Muscle of leg (tissue), 11 donors: Measurements from ENCODE around the gene RASSF8. TPM values are rescaled to one million over a fixed set of nuclear protein-coding genes. Genes with fewer than 3 reads are reported as not detected.

ENCODE experiments used
- DNase-seq: peaks from one replicate; pipeline ENCODE4 v3.0.0; 2013
- H3K27ac ChIP-seq: one replicate; pipeline ENCODE4 v1.5.1; 2013; ENCODE audit warnings: mild to moderate bottlenecking, low read length, control low read depth
- H3K27me3 ChIP-seq: one replicate; pipeline ENCODE4 v1.6.1; 2013; ENCODE audit warnings: low read length; ENCODE audit not compliant: control insufficient read depth, insufficient read depth
- H3K36me3 ChIP-seq: one replicate; pipeline ENCODE4 v1.6.1; 2013; ENCODE audit warnings: low read length; ENCODE audit not compliant: control insufficient read depth, insufficient read depth
- H3K4me1 ChIP-seq: one replicate; pipeline ENCODE4 v1.6.1; 2013; ENCODE audit warnings: low read length; ENCODE audit not compliant: control insufficient read depth, insufficient read depth
- H3K4me3 ChIP-seq: one replicate; pipeline ENCODE4 v1.5.1; 2013; ENCODE audit warnings: low read length, control low read depth
- H3K9me3 ChIP-seq: replicated peaks from 2 replicates; pipeline ENCODE4 v1.6.1; 2013; ENCODE audit warnings: low read depth, low read length; ENCODE audit not compliant: control insufficient read depth
- WGBS: methylation state at CpG from one replicate; pipeline ENCODE4 v1.1.5; 2013; ENCODE audit warnings: missing lambda C conversion rate; ENCODE audit not compliant: insufficient coverage; 5-methylcytosine and 5-hydroxymethylcytosine counted together
- polyA plus RNA-seq, 8 donors: library from polyadenylated mRNA; unstranded; fragments of 120-200 nt; gene quantifications; one replicate each; pipeline versions ENCODE4 v1.2.1 to v1.2.3, GENCODE V29; 2013; ENCODE audit warnings: inconsistent platforms in 1 of 8, low replicate concordance in 1 of 8; ENCODE audit not compliant: insufficient read length in 8 of 8, insufficient read depth in 1 of 8
- total RNA-seq: library from RNA; stranded (reverse); fragments of 120-200 nt; gene quantifications from one replicate; pipeline ENCODE4 v1.2.4, GENCODE V29; 2013

Gene RASSF8
- total and polyA plus RNA-seq, 9 donors = 11.8 to 42.6 (median 29.0) TPM

- no peak for DNase-seq
- Histone ChIP-seq H3K4me3 (no peak overlapping the region), H3K27me3 (no peaks in the 10 kb centered on the region), H3K4me1 (peaks cover 7% of the 10 kb centered on the region), H3K36me3 (no peaks in the 10 kb centered on the region), H3K27ac (no peak overlapping the region), H3K9me3 (no peaks in the 10 kb centered on the region)
- WGBS = 86% methylated on average over 3 of the region's 4 CpGs
These were observed 17.8 kb downstream of the RASSF8 start for GRCh38 chr12:25976289-25976688.

GRCh38 chr12:25977047-25977446, 18.6 kb downstream of the RASSF8 start:
- Histone ChIP-seq H3K36me3 (no peaks in the 10 kb centered on the region), H3K27ac (no peak overlapping the region), H3K4me1 (peaks cover 4% of the 10 kb centered on the region), H3K27me3 (no peaks in the 10 kb centered on the region), H3K4me3 (no peak overlapping the region), H3K9me3 (no peaks in the 10 kb centered on the region)
- no CpG with 5 or more reads among the region's 5 CpGs for WGBS
- DNase-seq = no peak

- Histone ChIP-seq H3K4me1 (peaks cover 4% of the 10 kb centered on the region), H3K4me3 (no peak overlapping the region), H3K27ac (no peak overlapping the region), H3K27me3 (no peaks in the 10 kb centered on the region), H3K9me3 (no peaks in the 10 kb centered on the region), H3K36me3 (no peaks in the 10 kb centered on the region)
- WGBS = 55% methylated on average over 2 of the region's 4 CpGs
- DNase-seq = no peak
These were observed 20.6 kb downstream of the RASSF8 start for GRCh38 chr12:25979059-25979458.

- H3K27ac ChIP-seq = no peak overlapping the region
- DNase-seq = no peak
- no peaks in the 10 kb centered on the region for H3K36me3 ChIP-seq
- no peak overlapping the region for H3K4me3 ChIP-seq
- H3K9me3 ChIP-seq = no peaks in the 10 kb centered on the region
- 100% methylated on average over 1 of the region's 2 CpGs for WGBS
- peaks cover 4% of the 10 kb centered on the region for H3K4me1 ChIP-seq
- no peaks in the 10 kb centered on the region for H3K27me3 ChIP-seq
These were observed 21.1 kb downstream of the RASSF8 start for GRCh38 chr12:25979563-25979962.

- Histone ChIP-seq H3K4me3 (no peak overlapping the region), H3K27me3 (no peaks in the 10 kb centered on the region), H3K36me3 (no peaks in the 10 kb centered on the region), H3K4me1 (peaks cover 4% of the 10 kb centered on the region), H3K27ac (no peak overlapping the region), H3K9me3 (no peaks in the 10 kb centered on the region)
- WGBS = no CpG with 5 or more reads among the region's 4 CpGs
- DNase-seq = no peak
These were observed 21.6 kb downstream of the RASSF8 start for GRCh38 chr12:25980035-25980434.

GRCh38 chr12:25981597-25981996, 23.1 kb downstream of the RASSF8 start:
- no peak overlapping the region for H3K27ac ChIP-seq
- DNase-seq = no peak
- H3K36me3 ChIP-seq = no peaks in the 10 kb centered on the region
- no peak overlapping the region for H3K4me3 ChIP-seq
- peaks cover 2% of the 10 kb centered on the region for H3K4me1 ChIP-seq
- H3K27me3 ChIP-seq = no peaks in the 10 kb centered on the region
- H3K9me3 ChIP-seq = no peaks in the 10 kb centered on the region
- no CpG with 5 or more reads among the region's 3 CpGs for WGBS

- no peak overlapping the region for H3K27ac ChIP-seq
These were observed 23.9 kb downstream of the RASSF8 start for GRCh38 chr12:25982416-25982815.

GRCh38 chr12:25983625-25984024, 25.1 kb downstream of the RASSF8 start:
- WGBS = no CpG with 5 or more reads among the region's 4 CpGs
- no peak for DNase-seq
- Histone ChIP-seq H3K36me3 (no peaks in the 10 kb centered on the region), H3K27me3 (no peaks in the 10 kb centered on the region), H3K27ac (no peak overlapping the region), H3K4me3 (no peak overlapping the region), H3K4me1 (no peaks in the 10 kb centered on the region), H3K9me3 (no peaks in the 10 kb centered on the region)

More at GRCh38 chr12:25982416-25982815, 23.9 kb downstream of the RASSF8 start:
- Histone ChIP-seq H3K27me3 (no peaks in the 10 kb centered on the region), H3K4me1 (peaks cover 2% of the 10 kb centered on the region), H3K9me3 (no peaks in the 10 kb centered on the region), H3K36me3 (no peaks in the 10 kb centered on the region), H3K4me3 (no peak overlapping the region)
- no CpG with 5 or more reads among the region's 1 CpG for WGBS
- no peak for DNase-seq

- no peak for DNase-seq
- Histone ChIP-seq H3K27ac (no peak overlapping the region), H3K9me3 (no peaks in the 10 kb centered on the region), H3K4me1 (no peaks in the 10 kb centered on the region), H3K27me3 (no peaks in the 10 kb centered on the region), H3K4me3 (no peak overlapping the region), H3K36me3 (no peaks in the 10 kb centered on the region)
- WGBS = no CpG with 5 or more reads among the region's 2 CpGs
These were observed 26.3 kb downstream of the RASSF8 start for GRCh38 chr12:25984759-25985158.

GRCh38 chr12:25985316-25986175, 27.1 kb downstream of the RASSF8 start:
- Histone ChIP-seq H3K4me3 (no peak overlapping the region), H3K36me3 (no peaks in the 10 kb centered on the region), H3K9me3 (no peaks in the 10 kb centered on the region), H3K27ac (no peak overlapping the region), H3K4me1 (no peaks in the 10 kb centered on the region), H3K27me3 (no peaks in the 10 kb centered on the region)
- DNase-seq = no peak
- WGBS = 83% methylated on average over 2 of the region's 8 CpGs
